ACHN (cell line): ENCODE results near the gene ZNF106.

ENCODE experiments used
- DNase-seq: peaks from one replicate; pipeline ENCODE4 v3.0.0-alpha.2; 2015
- in situ Hi-C: cut with HindIII; loops from 2 replicates; pipeline ENCODE4 v1.10.0; 2017; ENCODE audit warnings: low sequenced_read_pairs, low pct_ligation_motif_present, low pct_unique_long_range_greater_than_20kb

The ZNF106 gene

DNA sequence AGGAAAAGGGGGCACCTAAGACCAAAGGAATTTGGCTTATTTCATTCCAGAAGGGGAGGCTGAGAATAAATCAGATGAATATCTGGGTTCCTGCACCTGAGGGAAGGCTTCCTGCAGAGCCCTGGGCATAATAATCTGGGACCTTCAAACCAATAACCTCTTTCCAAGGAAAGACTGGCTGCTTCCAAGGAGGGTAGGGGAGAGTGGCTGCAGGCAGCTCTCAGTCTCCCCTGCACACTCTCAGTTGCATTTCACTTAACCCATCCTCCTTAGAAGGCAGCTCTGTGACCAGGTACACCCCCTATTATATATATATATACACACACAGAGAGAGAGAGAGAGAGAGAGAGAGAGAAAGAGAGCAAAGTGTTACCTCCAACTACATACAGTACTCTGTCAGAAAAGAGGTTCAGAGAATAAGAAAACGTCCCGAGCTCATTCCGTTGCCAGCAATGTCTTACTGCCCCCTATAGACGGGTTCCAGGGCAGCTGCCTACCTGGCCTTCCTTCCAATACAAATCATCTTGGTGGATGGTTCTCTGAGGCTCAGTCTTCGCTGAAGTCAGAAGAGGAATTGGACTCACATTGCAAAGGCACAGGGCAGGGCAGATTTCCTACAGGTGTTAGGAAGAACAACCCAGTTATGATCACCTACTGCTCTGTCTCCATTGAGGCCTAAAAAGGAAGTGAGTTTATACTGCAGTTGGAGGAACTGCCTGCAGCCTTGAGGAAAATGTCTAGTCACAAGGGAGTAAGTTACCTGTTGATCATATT, 105.5 kb downstream of the ZNF106 start:
- in situ Hi-C loops, result no loop called here
- peak; percentile 50 for DNase-seq

DNA sequence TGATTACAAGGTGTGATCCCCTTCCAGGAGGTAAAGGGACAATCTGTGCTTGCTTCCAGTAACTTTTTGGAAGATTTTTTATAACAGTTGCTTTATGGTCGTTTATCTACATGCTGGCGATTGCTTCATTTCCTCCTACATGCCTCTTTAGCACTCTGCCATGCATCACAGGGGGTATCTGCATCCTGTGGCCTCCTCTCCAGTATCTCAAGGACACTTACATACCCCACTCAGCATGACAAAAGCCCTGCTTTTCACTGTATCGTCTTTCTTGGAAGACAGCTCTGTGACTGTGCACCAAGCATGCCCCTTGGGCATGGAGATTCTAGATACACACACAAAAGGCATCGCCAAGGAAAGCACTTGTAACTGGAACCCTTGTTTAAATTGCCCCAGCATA, 106.3 kb downstream of the ZNF106 start:
- in situ Hi-C loops, result no loop called here
- no peak for DNase-seq

DNA sequence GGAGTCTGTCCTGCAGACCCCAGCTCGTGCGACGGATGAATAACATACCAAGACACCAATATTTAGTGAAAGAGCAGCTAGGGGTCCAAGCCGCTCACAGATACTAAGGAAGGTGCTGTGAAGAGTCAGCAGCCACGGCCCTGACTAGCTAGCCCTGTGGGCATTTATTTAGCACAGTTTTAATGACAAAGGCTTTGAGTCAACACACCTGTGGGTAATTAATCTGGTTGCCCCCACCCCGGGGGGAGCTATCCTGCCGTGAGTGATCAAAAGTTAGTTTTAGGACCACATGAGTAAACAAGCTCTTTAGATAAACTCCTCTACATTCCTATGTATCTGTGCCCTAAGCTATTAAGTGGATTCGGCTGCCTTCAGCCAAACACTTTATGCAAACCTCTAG, 112.9 kb downstream of the ZNF106 start:
- in situ Hi-C loops, result no loop called here
- DNase-seq, result no peak

DNA sequence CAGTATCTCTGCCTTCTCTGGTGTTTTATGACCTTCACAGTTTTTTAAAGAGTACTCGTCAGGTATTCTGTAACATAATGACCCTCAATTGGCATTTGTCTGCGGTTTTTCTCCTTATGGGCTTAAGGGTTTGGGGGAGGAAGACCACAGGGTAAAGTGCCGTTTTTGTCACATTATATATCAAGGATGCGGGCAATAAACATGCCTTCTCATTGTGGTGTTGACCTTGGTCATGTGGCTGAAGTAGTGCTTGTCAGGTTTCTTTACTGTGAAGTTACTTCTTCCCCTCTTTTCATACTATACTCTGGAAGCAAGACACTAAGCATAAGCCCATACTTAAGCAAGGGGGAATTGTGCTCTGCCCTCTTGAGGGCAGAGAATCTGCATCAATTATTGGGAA, 115.0 kb downstream of the ZNF106 start:
- in situ Hi-C loops, result no loop called here
- no peak for DNase-seq

DNA sequence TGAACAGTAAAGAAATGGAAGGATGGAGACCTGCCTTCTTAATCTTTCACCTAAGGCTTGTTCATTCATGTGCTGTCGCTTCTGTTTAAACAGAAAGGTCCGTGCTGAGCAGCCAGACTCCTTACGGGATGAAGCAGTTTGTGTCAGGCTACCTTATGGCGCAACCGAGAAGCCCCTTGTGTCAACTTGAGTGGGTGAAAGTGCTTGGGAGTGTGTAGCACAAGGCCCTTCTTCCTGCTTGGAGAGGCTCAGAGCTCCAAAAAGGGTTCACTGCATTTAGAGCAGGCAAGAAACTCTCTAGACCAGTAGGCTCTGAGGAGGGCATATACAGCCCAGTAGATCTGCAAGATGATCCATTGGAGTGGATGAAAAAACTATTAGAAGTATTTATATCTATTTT, 115.7 kb downstream of the ZNF106 start:
- in situ Hi-C loops, result no loop called here
- no peak for DNase-seq

DNA sequence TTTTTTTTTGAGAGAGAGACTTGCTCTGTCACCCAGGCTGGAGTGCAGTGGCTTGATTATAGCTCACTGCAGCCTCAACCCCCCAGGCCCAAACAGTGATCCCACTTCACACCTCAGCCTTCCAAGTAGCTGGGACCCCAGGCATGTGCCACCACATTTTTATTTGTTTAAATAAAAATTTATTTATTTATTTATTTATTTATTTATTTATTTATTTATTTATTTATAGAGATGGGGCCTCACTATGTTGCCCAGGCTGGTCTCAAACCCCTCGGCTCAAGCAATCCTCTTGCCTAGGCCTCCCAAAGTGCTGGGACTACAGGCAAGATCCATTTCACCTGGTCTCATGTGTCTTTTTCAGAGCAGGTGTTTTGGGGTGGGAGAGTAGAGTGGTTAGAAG, 116.1 kb downstream of the ZNF106 start:
- no peak for DNase-seq
- in situ Hi-C loops, result no loop called here

DNA sequence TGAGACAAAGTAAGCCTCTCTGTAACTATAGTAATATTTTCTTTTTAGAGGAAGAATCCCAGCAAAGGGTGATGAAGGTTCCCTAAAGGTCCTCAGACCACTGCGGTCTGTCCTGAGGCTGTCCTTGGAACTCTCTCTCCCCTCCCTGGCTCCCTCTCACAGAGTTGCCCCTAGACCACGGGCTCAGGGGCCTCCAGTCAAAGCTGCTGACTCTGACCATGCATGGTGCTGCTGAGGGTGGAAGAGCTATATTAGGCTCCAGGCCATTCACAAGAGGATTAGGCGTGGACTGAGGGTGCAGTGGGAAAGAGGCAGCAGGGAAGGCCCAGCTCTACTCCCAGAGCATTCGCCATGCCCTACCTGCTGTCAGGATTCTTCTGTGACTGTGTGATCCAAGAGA, 117.0 kb downstream of the ZNF106 start:
- in situ Hi-C loops, result no loop called here
- no peak for DNase-seq

DNA sequence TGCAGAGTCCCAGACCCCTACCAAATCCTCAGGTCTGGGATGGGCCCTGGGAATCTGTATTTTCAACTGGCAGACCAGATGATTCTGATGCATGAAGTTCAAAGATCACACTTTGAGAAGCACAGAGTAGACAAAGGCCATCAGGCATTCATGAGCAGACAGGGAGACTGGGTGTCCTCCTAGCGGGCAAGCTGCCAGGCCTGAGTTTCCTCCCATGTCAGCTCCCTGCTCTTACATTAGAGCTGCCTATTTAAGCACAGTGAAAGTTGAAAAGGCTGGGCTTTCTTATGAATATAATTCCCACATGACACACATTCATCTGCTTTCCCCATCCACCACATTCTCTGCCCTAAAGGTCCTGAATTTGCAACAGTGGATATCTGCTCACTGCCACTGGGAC, 117.7 kb downstream of the ZNF106 start:
- DNase-seq, result no peak
- in situ Hi-C loops, result no loop called here

DNA sequence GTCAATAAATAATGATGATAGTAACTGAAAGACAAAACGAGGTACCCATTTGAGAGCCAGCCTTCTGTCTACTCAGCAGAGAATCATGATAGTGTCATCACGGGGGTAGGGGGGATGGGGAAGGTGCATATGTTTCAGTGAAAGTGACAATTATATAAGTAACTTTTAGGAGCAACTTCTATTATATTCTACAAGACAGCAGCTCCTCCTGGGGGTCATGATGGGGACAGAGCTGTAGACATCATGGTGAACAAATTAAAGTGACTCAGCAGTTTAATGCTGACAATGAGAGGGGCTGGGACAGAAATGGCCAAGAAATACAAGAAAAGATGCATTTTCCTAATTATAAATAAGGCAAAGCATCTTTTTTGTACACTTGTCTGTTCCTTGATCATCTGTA, 119.8 kb downstream of the ZNF106 start:
- peak; percentile 45 for DNase-seq
- in situ Hi-C loops, result no loop called here

DNA sequence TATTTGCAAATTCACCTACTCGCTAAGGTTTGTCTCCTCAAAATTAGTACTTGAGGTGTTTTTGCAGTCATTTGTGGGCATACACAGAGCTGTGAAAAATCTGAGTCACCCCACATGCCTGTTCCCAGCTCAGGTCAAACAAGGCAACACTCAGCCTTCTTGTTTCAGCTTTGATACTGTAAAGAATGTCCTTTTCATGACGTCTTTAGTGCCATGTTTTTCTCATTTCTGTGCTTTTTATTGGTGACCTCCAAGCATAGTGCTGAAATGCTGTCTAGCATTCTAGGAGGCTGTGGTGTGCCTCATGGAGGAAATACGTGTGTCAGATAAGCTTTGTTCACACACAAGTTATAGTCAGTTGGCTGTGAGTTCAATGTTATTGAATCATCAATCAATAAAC, 122.8 kb downstream of the ZNF106 start:
- no peak for DNase-seq
- in situ Hi-C loops, result no loop called here

DNA sequence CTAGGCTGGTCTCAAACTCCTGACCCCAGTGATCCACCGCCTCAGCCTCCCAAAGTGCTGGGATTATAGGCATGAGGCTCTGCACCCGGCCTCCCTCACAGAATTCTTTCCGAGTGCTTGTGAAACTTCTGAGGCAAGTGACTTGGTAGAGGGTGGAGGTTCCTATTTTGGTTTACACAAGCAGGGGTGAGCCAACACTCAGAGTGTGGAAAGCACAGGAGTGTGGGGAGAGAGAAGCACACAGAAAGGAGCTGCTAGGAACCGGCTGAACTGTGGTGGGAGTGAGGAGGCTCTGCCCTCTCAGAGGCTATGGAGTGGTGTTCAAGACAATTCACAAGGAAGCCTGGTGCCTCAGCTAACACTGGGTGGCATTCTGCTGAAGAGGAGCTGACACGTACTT, 123.9 kb downstream of the ZNF106 start:
- DNase-seq, result no peak
- in situ Hi-C loops, result no loop called here

DNA sequence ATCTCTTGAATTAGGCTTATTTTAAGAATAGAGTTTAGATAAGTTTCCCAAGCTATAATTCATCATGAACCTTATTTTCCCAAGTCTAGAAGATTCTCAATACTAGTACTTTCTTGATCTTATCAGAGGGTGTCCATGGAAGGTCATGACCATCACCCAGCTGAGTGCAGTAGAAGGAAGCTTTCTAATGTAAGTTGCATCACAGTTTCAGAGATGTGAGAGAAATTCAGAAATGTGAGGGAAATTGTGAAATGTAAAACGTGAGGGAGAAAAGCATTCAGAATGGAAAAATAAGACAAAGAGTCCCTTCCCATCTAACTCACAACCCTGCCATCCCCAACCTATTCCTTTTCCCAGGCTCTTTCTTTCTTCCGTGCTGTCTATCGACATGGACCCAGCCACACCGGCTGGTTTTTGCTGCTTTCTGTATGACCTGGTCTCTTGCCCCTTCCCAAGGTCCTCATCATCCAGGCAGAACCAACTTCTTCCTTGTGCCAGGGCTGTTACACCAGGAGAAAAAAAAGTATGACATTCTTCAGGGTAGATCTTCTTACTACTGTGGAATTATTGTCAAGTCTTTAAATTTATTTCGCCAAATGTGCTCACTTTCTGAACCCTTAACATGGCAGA, 124.9 kb downstream of the ZNF106 start:
- in situ Hi-C loops, result no loop called here
- no peak for DNase-seq

DNA sequence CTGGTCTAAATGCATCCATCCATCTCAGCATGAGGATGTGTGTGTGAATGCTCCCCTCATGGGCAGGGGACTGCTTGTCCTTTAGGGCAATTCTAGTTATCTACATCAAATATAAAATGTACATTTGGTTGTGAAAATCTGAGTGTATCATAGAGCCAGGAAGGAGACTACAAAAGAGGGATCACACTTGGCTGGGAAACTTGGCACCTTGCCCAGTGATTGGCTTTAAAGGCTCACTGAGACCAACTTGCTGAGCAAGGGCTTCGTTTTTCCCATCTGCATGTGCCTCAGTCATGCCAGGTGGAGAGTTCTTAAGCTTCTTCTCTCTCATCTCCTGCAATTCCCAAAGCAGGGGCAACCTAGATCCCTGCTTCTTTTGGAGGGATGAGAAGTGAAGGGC, 126.4 kb downstream of the ZNF106 start:
- in situ Hi-C loops, result no loop called here
- no peak for DNase-seq

DNA sequence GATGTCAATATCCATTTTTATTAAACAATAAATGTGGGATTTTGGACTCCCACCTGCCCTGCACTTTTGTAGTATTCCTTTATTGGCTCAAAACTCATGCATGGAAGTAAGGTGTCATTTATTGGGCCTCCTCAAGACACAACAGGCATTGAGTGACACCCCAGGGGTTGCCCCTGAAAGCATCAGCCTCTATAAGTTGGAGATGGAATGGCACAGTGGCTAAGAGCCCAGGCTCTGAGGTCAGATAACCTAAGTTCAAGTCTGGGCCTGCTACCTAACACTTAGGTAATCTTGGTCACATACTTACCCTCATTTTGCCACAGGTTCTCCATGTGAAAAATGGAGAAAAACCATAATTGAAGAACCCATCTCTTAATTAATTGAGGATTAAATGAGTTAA, 127.0 kb downstream of the ZNF106 start:
- in situ Hi-C loops, result no loop called here
- DNase-seq, result no peak

DNA sequence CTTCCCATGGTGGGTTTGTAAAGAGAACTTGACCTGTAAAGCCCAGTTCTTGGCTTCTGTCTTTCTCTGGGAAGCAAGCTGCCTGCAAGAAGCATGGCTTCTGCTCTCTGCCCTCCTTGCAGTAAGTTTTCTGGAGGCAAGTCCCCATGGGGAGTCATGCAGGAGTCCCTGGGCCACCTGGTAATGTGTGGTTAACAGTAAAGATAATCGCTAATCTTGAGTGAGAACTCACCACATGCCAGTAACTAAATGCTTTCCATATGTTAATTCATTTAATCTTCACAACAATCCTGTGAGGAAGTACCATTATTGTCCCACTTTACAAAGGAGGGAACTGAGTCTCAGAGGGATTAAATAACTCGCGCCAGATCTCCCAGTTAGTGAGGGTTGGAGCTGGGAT, 127.5 kb downstream of the ZNF106 start:
- no peak for DNase-seq
- in situ Hi-C loops, result no loop called here
